H1 (cell line): Measurements from ENCODE around the gene PRLH. TPM values are rescaled to one million over a fixed set of nuclear protein-coding genes. Genes with fewer than 3 reads are reported as not detected.

Experiments used
- CTCF ChIA-PET: fragments of 300-600 bp; sonication (Branson Sonifier 250); formaldehyde crosslinking; loops from one replicate; lab custom pipeline; 2021; ENCODE audit not compliant: partially characterized antibody; lab: Charles Lee
- POLR2A ChIA-PET: fragments of 300-600 bp; sonication (Branson Sonifier 250); formaldehyde crosslinking; loops from one replicate; lab custom pipeline; 2021; ENCODE audit warnings: inconsistent platforms; ENCODE audit not compliant: partially characterized antibody; lab: Charles Lee
- DNase-seq, 2 experiments: peaks; one replicate each; pipeline versions ENCODE4 v3.0.0 to v3.0.0-alpha.2; 2010 to 2022; ENCODE audit warnings: low spot score in 2 of 2, low read depth in 1 of 2, mixed read lengths in 1 of 2
- FAIRE-seq: peaks from 2 replicates; lab custom pipeline; 2011; peaks lifted over from hg19 to GRCh38; lab: Jason Lieb, UNC
- H2AFZ ChIP-seq: 2 replicates; pipeline ENCODE4 v1.8.1; 2012; ENCODE audit warnings: low read length, inconsistent platforms
- H2AK5ac ChIP-seq: 2 replicates; pipeline ENCODE4 v1.6.1; 2013; ENCODE audit warnings: low read depth, low read length
- H2BK120ac ChIP-seq: replicated peaks from 2 replicates; pipeline ENCODE3; 2013; ENCODE audit warnings: low read depth, low read length, inconsistent platforms
- H2BK12ac ChIP-seq: 2 replicates; pipeline ENCODE4 v1.6.1; 2013; ENCODE audit warnings: low read depth, low read length
- H2BK15ac ChIP-seq: 2 replicates; pipeline ENCODE4 v1.6.1; 2013; ENCODE audit warnings: low read length
- H2BK20ac ChIP-seq: 2 replicates; pipeline ENCODE4 v1.6.1; 2013; ENCODE audit warnings: low read length
- H2BK5ac ChIP-seq: 2 replicates; pipeline ENCODE4 v1.6.1; 2013; ENCODE audit warnings: low read depth, low read length
- H3K14ac ChIP-seq: 2 replicates; pipeline ENCODE4 v1.6.1; 2013; ENCODE audit warnings: inconsistent platforms; ENCODE audit not compliant: insufficient read length
- H3K18ac ChIP-seq: 2 replicates; pipeline ENCODE4 v1.6.1; 2013; ENCODE audit warnings: low read length; ENCODE audit errors: extremely low read depth
- H3K23ac ChIP-seq: 2 replicates; pipeline ENCODE4 v1.6.1; 2013; ENCODE audit warnings: inconsistent platforms; ENCODE audit not compliant: insufficient read length
- H3K23me2 ChIP-seq: 2 replicates; pipeline ENCODE4 v1.6.1; 2013; ENCODE audit warnings: low read depth, low read length
- H3K27ac ChIP-seq: 2 replicates; pipeline ENCODE4 v1.6.1; 2011; ENCODE audit warnings: low read depth, low read length, inconsistent platforms
- H3K27me3 ChIP-seq, 4 experiments: replicated peaks in 1 of 4; 1 replicate in 1 of 4; 2 replicates in 3 of 4; pipeline versions ENCODE4 v1.6.1 to v1.8.1; 2011 to 2013; ENCODE audit warnings: low read length in 3 of 4, mild to moderate bottlenecking in 3 of 4, inconsistent platforms in 2 of 4, mixed read lengths in 2 of 4, moderate library complexity in 1 of 4; ENCODE audit not compliant: control insufficient read depth in 3 of 4, insufficient read depth in 3 of 4; ENCODE audit errors: extremely low read depth in 1 of 4
- H3K36me3 ChIP-seq, 4 experiments: 2 replicates each; pipeline versions ENCODE4 v1.6.1 to v1.8.1; 2011 to 2013; ENCODE audit warnings: mild to moderate bottlenecking in 4 of 4, low read length in 3 of 4, moderate library complexity in 2 of 4, control low read depth in 1 of 4, inconsistent platforms in 1 of 4; ENCODE audit not compliant: insufficient read depth in 4 of 4, control insufficient read depth in 2 of 4
- H3K4ac ChIP-seq: replicated peaks from 2 replicates; pipeline ENCODE3; 2013; ENCODE audit warnings: low read length, low read depth, mixed read lengths, inconsistent platforms; ENCODE audit not compliant: insufficient read length
- H3K4me1 ChIP-seq, 4 experiments: replicated peaks in 1 of 4; 1 replicate in 1 of 4; 2 replicates in 3 of 4; pipeline versions ENCODE4 v1.6.1 to v1.8.1; 2011 to 2013; ENCODE audit warnings: low read length in 3 of 4, inconsistent platforms in 2 of 4, mixed read lengths in 1 of 4; ENCODE audit not compliant: insufficient read depth in 4 of 4, control insufficient read depth in 3 of 4
- H3K4me2 ChIP-seq, 2 experiments: 2 replicates each; pipeline versions ENCODE4 v1.6.1 to v1.8.1; 2011 to 2013; ENCODE audit warnings: low read depth in 2 of 2, low read length in 2 of 2, control low read depth in 1 of 2, inconsistent platforms in 1 of 2, mild to moderate bottlenecking in 1 of 2; ENCODE audit not compliant: insufficient read depth in 1 of 2
- H3K4me3 ChIP-seq, 4 experiments: fragments of 200-600, 300-600 bp in 1 of 4; sonication (generic), shearing (Covaris generic), sonication (Bioruptor Twin) in 1 of 4; 2 replicates each; pipeline versions ENCODE4 v1.5.1 to v1.8.1; 2011 to 2016; ENCODE audit warnings: low read length in 4 of 4, low read depth in 3 of 4, control low read depth in 2 of 4, inconsistent platforms in 2 of 4, mild to moderate bottlenecking in 2 of 4, mixed read lengths in 1 of 4, moderate library complexity in 1 of 4; ENCODE audit not compliant: insufficient read depth in 2 of 4; ENCODE audit errors: extremely low read depth in 1 of 4
- H3K56ac ChIP-seq: replicated peaks from 2 replicates; pipeline ENCODE3; 2013; ENCODE audit warnings: low read depth, mild to moderate bottlenecking, mixed read lengths, low read length, inconsistent platforms; ENCODE audit not compliant: insufficient read length
- H3K79me1 ChIP-seq: 2 replicates; pipeline ENCODE4 v1.6.1; 2013; ENCODE audit warnings: low read depth, low read length, control low read depth
- H3K79me2 ChIP-seq, 2 experiments: 2 replicates each; pipeline versions ENCODE4 v1.6.1 to v1.8.1; 2012 to 2013; ENCODE audit warnings: low read length in 2 of 2, mild to moderate bottlenecking in 2 of 2, inconsistent platforms in 1 of 2; ENCODE audit not compliant: insufficient read depth in 2 of 2, control insufficient read depth in 1 of 2
- H3K9ac ChIP-seq, 4 experiments: replicated peaks in 1 of 4; 1 replicate in 1 of 4; 2 replicates in 3 of 4; pipeline versions ENCODE4 v1.6.1 to v1.8.1; 2011 to 2013; ENCODE audit warnings: low read depth in 3 of 4, low read length in 3 of 4, control low read depth in 2 of 4, mild to moderate bottlenecking in 2 of 4, moderate library complexity in 2 of 4, inconsistent platforms in 1 of 4; ENCODE audit errors: extremely low read depth in 1 of 4
- H3K9me3 ChIP-seq, 2 experiments: 2 replicates each; pipeline versions ENCODE4 v1.6.1 to v1.8.1; 2012 to 2013; ENCODE audit warnings: mild to moderate bottlenecking in 2 of 2, moderate library complexity in 2 of 2, control low read depth in 1 of 2, inconsistent platforms in 1 of 2, low read depth in 1 of 2, low read length in 1 of 2, mixed read lengths in 1 of 2; ENCODE audit not compliant: insufficient read depth in 2 of 2
- H4K20me1 ChIP-seq, 2 experiments: replicated peaks in 1 of 2; 2 replicates each; pipeline versions ENCODE3 to v1.8.1; 2011 to 2013; ENCODE audit warnings: inconsistent platforms in 2 of 2, low read length in 2 of 2, mild to moderate bottlenecking in 1 of 2; ENCODE audit not compliant: insufficient read depth in 2 of 2, control insufficient read depth in 1 of 2
- H4K5ac ChIP-seq: 2 replicates; pipeline ENCODE4 v1.6.1; 2013; ENCODE audit warnings: low read length, low read depth, mixed read lengths, inconsistent platforms; ENCODE audit not compliant: insufficient read length
- H4K8ac ChIP-seq: 2 replicates; pipeline ENCODE4 v1.8.0; 2013; ENCODE audit warnings: mild to moderate bottlenecking, moderate library complexity, low read length, inconsistent platforms; ENCODE audit not compliant: insufficient read depth; ENCODE audit errors: extremely low read depth
- H4K91ac ChIP-seq: replicated peaks from 2 replicates; pipeline ENCODE3; 2013; ENCODE audit warnings: low read length, mixed read lengths, inconsistent platforms; ENCODE audit not compliant: insufficient read length
- ASH2L ChIP-seq: fragments of 200-600, 300-600 bp; sonication (generic); IDR thresholded peaks from one replicate; pipeline ENCODE4 v1.7.1; 2017; ENCODE audit warnings: low read length
- EGR1 ChIP-seq: IDR thresholded peaks from 2 replicates; pipeline ENCODE4 v1.6.1; 2011; ENCODE audit warnings: low read depth, low read length, borderline replicate concordance
- GTF2F1 ChIP-seq: IDR thresholded peaks from 2 replicates; pipeline ENCODE4 v1.6.1; 2012; ENCODE audit warnings: low read depth, low read length, improper control_type of control experiment, borderline replicate concordance
- MAFK ChIP-seq: IDR thresholded peaks from 2 replicates; pipeline ENCODE4 v1.6.1; 2012; ENCODE audit warnings: low read depth, mild to moderate bottlenecking, improper control_type of control experiment, low read length
- POU5F1 ChIP-seq: IDR thresholded peaks from 2 replicates; pipeline ENCODE4 v1.6.1; 2011; ENCODE audit warnings: low read depth, mild to moderate bottlenecking, low read length, moderate library complexity
- RNF2 ChIP-seq: fragments of 200-900, 300-1000 bp; sonication (generic); IDR thresholded peaks from 2 replicates; pipeline ENCODE4 v1.7.1; 2016; ENCODE audit warnings: borderline replicate concordance, low read depth, mild to moderate bottlenecking, antibody characterized with exemption, low read length; ENCODE audit not compliant: poor library complexity, severe bottlenecking; ENCODE audit errors: missing control alignments
- SAP30 ChIP-seq: fragments of 300-600 bp; sonication (generic); IDR thresholded peaks from 2 replicates; pipeline ENCODE4 v1.7.1; 2012; ENCODE audit warnings: low read length, moderate library complexity, mild to moderate bottlenecking, inconsistent platforms; ENCODE audit not compliant: insufficient read depth, insufficient replicate concordance
- SIRT6 ChIP-seq: IDR thresholded peaks from one replicate; pipeline ENCODE4 v1.7.1; 2012; ENCODE audit warnings: low read length, inconsistent platforms
- TAF1 ChIP-seq: IDR thresholded peaks from 2 replicates; pipeline ENCODE4 v1.6.1; 2011; ENCODE audit warnings: mild to moderate bottlenecking, low read depth, low read length
- TAF7 ChIP-seq: optimal IDR thresholded peaks from 2 replicates; pipeline ENCODE3; 2011; ENCODE audit warnings: low read depth, mild to moderate bottlenecking, inconsistent platforms, low read length, moderate library complexity, borderline replicate concordance
- TEAD4 ChIP-seq: IDR thresholded peaks from 2 replicates; pipeline ENCODE4 v1.6.1; 2012; ENCODE audit warnings: low read depth, low read length, inconsistent platforms, mixed read lengths
- WGBS, 2 experiments: shearing (Covaris generic) in 1 of 2; methylation state at CpG; one replicate each; pipeline versions ENCODE4 v1.1.6 to v1.1.7; 2013 to 2015; ENCODE audit warnings: low lambda C conversion rate in 2 of 2, mixed read lengths in 2 of 2, inconsistent platforms in 1 of 2, low coverage in 1 of 2, missing lambda C conversion rate in 1 of 2; ENCODE audit not compliant: insufficient replicate concordance in 2 of 2, insufficient coverage in 1 of 2, insufficient read length in 1 of 2; ENCODE audit errors: extremely low coverage in 1 of 2, missing lambda C conversion rate in 1 of 2; 5-methylcytosine and 5-hydroxymethylcytosine counted together
- polyA plus RNA-seq, 7 experiments: library from polyadenylated mRNA; depleted of rRNA in 3 of 7; stranded (reverse) in 5 of 7; unstranded in 2 of 7; fragments of >200 nt in 5 of 7; fragments of 200-250 nt in 2 of 7; gene quantifications; 1 replicate in 5 of 7; 2 replicates in 1 of 7; 4 replicates in 1 of 7; pipeline versions ENCODE4 v1.2.1 to v1.2.3, GENCODE V29; 2011 to 2013; ENCODE audit warnings: missing spikeins in 2 of 7, mixed read lengths in 2 of 7
- total RNA-seq: library from RNA; stranded (reverse); fragmentation: NEBNext Ultra II Directional; extraction: Animal tissue kit (Norgen Biotek cat#: 25700); gene quantifications from 2 replicates; pipeline ENCODE4 v1.2.1, GENCODE V29; 2021
- TF ChIP-seq, protein P1 (sequence below): IDR thresholded peaks from 2 replicates; pipeline ENCODE4 v1.6.1; 2011; ENCODE audit warnings: low read depth, mild to moderate bottlenecking, low read length; ENCODE audit not compliant: insufficient read depth

PRLH gene
- total and polyA plus RNA-seq, 2 of the 8 experiments (the other 6 are each of a cell fraction or from before 2014, with no cell fraction given) = not detected

DNA sequence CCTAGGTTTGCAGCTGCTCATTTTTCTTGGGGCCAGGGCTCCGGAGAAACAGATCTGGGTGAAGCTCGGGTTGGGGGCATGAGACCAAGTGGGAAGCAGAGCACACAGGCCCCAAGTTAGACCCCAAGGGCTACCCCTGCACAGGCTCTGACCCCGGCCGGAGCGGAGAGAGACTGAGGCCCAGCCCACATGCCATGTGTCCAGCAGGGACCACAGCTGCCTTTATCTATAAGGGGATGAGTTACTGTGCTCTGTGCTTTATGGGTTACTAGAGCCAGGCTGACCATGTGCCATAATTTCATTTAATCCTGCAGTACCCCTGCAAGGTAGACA lies 30.3 kb upstream of the PRLH start:
- no peak for TF ChIP-seq SIRT6
- no peak for TF ChIP-seq TAF1
- no peak for TF ChIP-seq SAP30
- TF ChIP-seq GTF2F1 = no peak
- no peak for TF ChIP-seq ASH2L
- no peak for TF ChIP-seq TAF7
- TF ChIP-seq, protein P1, sequence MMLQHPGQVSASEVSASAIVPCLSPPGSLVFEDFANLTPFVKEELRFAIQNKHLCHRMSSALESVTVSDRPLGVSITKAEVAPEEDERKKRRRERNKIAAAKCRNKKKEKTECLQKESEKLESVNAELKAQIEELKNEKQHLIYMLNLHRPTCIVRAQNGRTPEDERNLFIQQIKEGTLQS = no peak
- TF ChIP-seq EGR1 = no peak
- TF ChIP-seq POU5F1 = no peak
- no peak for TF ChIP-seq TEAD4
- TF ChIP-seq RNF2 = no peak
- no peak for TF ChIP-seq MAFK
- TF ChIP-seq, all 59 proteins: peak for 0
- no peak for DNase-seq
- H2BK5ac ChIP-seq = no peak overlapping the region
- no peak overlapping the region for H2AFZ ChIP-seq
- H3K14ac ChIP-seq = no peak overlapping the region
- no peak overlapping the region for H3K9ac ChIP-seq
- no peak overlapping the region for H4K8ac ChIP-seq
- no peak overlapping the region for H3K56ac ChIP-seq
- H3K27me3 ChIP-seq = no peaks in the 10 kb centered on the region
- H4K20me1 ChIP-seq = peaks cover 0 to 2% of the 10 kb centered on the region in 2 experiments
- H3K4me2 ChIP-seq = no peak overlapping the region
- H4K5ac ChIP-seq = no peak overlapping the region
- H2BK20ac ChIP-seq = no peak overlapping the region
- no peaks in the 10 kb centered on the region; a peak in 1 of 7 replicates for H3K4me1 ChIP-seq
- no peak for FAIRE-seq
- no peaks in the 10 kb centered on the region for H3K36me3 ChIP-seq
- no peak overlapping the region for H3K18ac ChIP-seq
- no peak overlapping the region for H3K4me3 ChIP-seq
- no peaks in the 10 kb centered on the region for H3K9me3 ChIP-seq
- H4K91ac ChIP-seq = no peak overlapping the region
- no peaks in the 10 kb centered on the region for H3K79me1 ChIP-seq
- H3K23me2 ChIP-seq = no peaks in the 10 kb centered on the region
- H3K23ac ChIP-seq = no peak overlapping the region
- no peak overlapping the region for H2BK15ac ChIP-seq
- H3K27ac ChIP-seq = no peak overlapping the region
- WGBS, 2 experiments = 96% methylated on average over 5 of the region's 5 CpGs; no CpG with 5 or more reads in 1 of the 2 experiments
- CTCF ChIA-PET = interaction anchor here (1.1 kb wide), 1 partner anchor 11 kb away, joined by 4 read pairs; no protein-coding TSS in a partner anchor
- no peak overlapping the region for H2BK120ac ChIP-seq
- H3K79me2 ChIP-seq = no peaks in the 10 kb centered on the region
- no peak overlapping the region for H3K4ac ChIP-seq
- H2BK12ac ChIP-seq = no peak overlapping the region
- POLR2A ChIA-PET = interaction anchor here (1.0 to 1.8 kb wide), 3 partner anchors 9 to 37 kb away, joined by 3 to 4 read pairs (median 4); no protein-coding TSS in a partner anchor
- H2AK5ac ChIP-seq = no peak overlapping the region
